ENCODE measurements around the gene PRKD2.

DNA sequence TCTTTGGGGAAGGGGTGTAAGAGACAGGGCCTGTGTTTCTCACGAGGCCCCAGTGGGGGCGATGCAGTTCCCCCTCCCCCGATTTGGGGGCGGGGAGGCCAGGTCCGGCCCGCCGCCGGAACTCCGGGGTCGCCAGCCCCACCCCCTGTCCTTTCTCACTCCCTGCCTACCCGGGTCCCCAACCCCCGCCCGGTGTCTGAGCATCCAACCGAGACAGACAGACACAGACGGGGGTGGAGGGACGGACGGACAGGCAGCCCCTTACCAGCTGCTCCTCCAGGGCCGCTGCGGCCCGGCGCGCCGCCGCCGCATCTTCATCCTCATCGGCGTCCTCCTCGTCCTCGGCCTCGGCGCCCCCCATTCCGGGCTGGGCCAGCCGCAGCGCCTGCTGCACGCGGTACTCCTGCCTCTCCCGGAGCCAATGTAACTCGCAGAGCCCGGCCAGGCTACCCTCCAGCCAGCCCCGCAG lies 56.3 kb downstream of the PRKD2 start:
- no peak for TF ChIP-seq CTCF (IDR thresholded peaks at IDR 0.05)
- no peak for TF ChIP-seq POLR2A (IDR thresholded peaks at IDR 0.05)
